Neural crest cell (in vitro differentiated cells): ENCODE measurements around the gene KIF26B. TPM values are rescaled to one million over a fixed set of nuclear protein-coding genes. Genes with fewer than 3 reads are reported as not detected.

ENCODE experiments used
- DNase-seq: peaks from one replicate; pipeline ENCODE4 v3.0.0; 2021; ENCODE audit warnings: low read depth, mixed read lengths, low spot score
- H3K27ac Mint-ChIP-seq: one replicate; pipeline ENCODE4 v1.8.0; 2021; ENCODE audit warnings: mild to moderate bottlenecking, mixed read lengths; ENCODE audit not compliant: unreplicated experiment
- H3K27me3 Mint-ChIP-seq: 2 replicates; pipeline ENCODE4 v1.8.0; 2021; ENCODE audit warnings: low read depth, mild to moderate bottlenecking, mixed read lengths
- H3K36me3 Mint-ChIP-seq: 2 replicates; pipeline ENCODE4 v1.8.0; 2021; ENCODE audit warnings: low read depth, mild to moderate bottlenecking, mixed read lengths
- H3K4me1 Mint-ChIP-seq: 2 replicates; pipeline ENCODE4 v1.8.0; 2021; ENCODE audit warnings: mixed read lengths
- H3K4me3 Mint-ChIP-seq: one replicate; pipeline ENCODE4 v1.8.0; 2021; ENCODE audit warnings: mild to moderate bottlenecking, mixed read lengths
- H3K9me3 Mint-ChIP-seq: 2 replicates; pipeline ENCODE4 v1.8.0; 2021; ENCODE audit warnings: mixed read lengths
- total RNA-seq: library from RNA; stranded (reverse); gene quantifications from 2 replicates; pipeline ENCODE4 v1.2.1, GENCODE V29; 2021
- TF ChIP-seq, protein P1 (sequence below): fragments of 200-600 bp; sonication (generic); conservative IDR thresholded peaks from 2 replicates; pipeline ENCODE4 v1.5.0; 2021; ENCODE audit warnings: antibody characterized with exemption, mild to moderate bottlenecking

KIF26B gene
- total RNA-seq, 1 donor from 2014 or later, result 6.2 TPM

DNA sequence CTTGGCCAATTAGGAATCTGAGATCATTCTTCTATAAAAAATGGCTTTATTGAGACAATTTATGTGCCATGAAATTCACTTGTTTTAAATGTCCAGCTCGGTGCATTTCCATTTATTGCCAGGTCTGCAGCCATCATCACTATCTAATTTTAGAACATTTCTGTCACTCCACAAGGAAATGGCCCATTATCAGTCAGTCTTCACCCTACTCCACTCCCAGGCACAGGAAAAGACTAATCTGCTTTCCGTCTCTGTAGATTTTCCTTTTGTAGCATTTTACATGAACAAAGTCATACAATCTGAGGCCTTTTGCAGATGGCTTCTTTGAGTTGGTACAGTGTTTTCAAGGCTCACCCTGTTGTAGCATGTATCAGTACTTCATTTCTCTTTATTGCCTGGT lies 27.2 kb downstream of the KIF26B start:
- H3K4me3 Mint-ChIP-seq, result no peak overlapping the region
- H3K27me3 Mint-ChIP-seq, result no peaks in the 10 kb centered on the region
- TF ChIP-seq, protein P1, sequence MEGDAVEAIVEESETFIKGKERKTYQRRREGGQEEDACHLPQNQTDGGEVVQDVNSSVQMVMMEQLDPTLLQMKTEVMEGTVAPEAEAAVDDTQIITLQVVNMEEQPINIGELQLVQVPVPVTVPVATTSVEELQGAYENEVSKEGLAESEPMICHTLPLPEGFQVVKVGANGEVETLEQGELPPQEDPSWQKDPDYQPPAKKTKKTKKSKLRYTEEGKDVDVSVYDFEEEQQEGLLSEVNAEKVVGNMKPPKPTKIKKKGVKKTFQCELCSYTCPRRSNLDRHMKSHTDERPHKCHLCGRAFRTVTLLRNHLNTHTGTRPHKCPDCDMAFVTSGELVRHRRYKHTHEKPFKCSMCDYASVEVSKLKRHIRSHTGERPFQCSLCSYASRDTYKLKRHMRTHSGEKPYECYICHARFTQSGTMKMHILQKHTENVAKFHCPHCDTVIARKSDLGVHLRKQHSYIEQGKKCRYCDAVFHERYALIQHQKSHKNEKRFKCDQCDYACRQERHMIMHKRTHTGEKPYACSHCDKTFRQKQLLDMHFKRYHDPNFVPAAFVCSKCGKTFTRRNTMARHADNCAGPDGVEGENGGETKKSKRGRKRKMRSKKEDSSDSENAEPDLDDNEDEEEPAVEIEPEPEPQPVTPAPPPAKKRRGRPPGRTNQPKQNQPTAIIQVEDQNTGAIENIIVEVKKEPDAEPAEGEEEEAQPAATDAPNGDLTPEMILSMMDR, result no peak
- H3K4me1 Mint-ChIP-seq, result peaks cover 42% of the 10 kb centered on the region
- no peaks in the 10 kb centered on the region for H3K9me3 Mint-ChIP-seq
- H3K36me3 Mint-ChIP-seq, result no peaks in the 10 kb centered on the region
- DNase-seq, result no peak
- H3K27ac Mint-ChIP-seq, result no peak overlapping the region

DNA sequence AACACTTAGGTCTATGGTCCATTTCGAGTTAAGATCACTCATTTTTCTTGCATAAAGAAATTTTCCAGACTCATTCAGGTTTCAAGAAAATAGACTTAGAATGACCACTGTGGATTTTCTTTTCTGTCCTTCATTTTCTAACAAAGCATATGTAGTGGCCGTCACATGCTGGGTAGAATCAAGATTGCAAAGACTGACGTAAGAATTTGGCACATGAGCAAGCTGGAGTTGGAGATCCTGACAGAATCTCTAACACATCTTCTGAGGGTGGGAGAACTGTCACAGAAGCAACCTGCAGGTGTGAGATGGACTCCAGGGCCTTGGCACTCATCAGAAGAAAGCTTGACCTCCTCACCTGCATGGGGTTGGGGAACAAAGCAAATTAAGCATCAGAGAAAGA lies 28.6 kb downstream of the KIF26B start:
- H3K4me1 Mint-ChIP-seq, result peaks cover 32% of the 10 kb centered on the region
- no peaks in the 10 kb centered on the region for H3K36me3 Mint-ChIP-seq
- no peak overlapping the region for H3K27ac Mint-ChIP-seq
- no peak overlapping the region for H3K4me3 Mint-ChIP-seq
- no peaks in the 10 kb centered on the region for H3K9me3 Mint-ChIP-seq
- TF ChIP-seq, protein P1, result no peak
- no peak for DNase-seq
- no peaks in the 10 kb centered on the region for H3K27me3 Mint-ChIP-seq

DNA sequence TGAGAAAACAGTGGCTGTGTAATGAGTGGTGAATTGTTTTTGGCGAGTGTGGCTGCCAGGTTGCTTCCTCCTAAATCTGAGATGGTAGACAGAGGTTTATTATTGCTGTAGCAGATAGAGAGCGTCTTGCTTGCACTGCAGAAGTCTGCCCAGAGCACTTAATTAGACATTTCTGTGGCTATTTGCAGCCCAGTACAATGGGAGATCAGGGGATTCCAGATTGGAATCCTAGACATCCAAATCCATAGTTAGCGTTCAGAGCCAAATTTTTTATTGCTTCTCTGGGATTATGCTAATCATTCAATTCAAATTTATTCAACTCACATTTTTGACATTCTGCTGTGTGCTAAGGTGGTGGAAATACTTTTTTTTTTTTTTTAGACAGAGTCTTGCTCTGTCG lies 30.0 kb downstream of the KIF26B start:
- no peak overlapping the region for H3K27ac Mint-ChIP-seq
- H3K9me3 Mint-ChIP-seq, result no peaks in the 10 kb centered on the region
- H3K36me3 Mint-ChIP-seq, result no peaks in the 10 kb centered on the region
- H3K27me3 Mint-ChIP-seq, result no peaks in the 10 kb centered on the region
- no peak overlapping the region for H3K4me3 Mint-ChIP-seq
- TF ChIP-seq, protein P1, result no peak
- H3K4me1 Mint-ChIP-seq, result peaks cover 29% of the 10 kb centered on the region
- DNase-seq, result no peak

DNA sequence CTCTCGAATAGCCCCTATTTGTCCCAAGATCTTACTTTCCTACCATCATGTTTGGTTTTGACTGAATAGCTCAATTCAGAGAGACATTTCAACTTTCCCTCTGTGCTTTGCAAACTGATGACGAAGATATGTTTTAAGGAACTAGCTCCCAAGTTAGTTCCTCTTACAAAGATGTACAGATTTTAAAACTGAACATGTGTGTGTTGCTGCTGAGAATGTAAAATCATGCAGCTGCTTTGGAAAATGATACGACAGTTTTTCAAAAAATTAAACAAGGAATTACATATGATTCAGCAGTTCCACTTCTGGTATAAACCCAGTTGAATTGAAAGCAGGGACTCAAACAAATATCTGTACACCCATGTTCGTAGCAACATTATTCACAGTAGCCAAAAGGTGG lies 33.6 kb downstream of the KIF26B start:
- TF ChIP-seq, protein P1, result no peak
- Mint-ChIP-seq H3K36me3 (no peaks in the 10 kb centered on the region), H3K27me3 (no peaks in the 10 kb centered on the region), H3K4me3 (no peak overlapping the region), H3K4me1 (peaks cover 5% of the 10 kb centered on the region), H3K27ac (no peak overlapping the region), H3K9me3 (no peaks in the 10 kb centered on the region)
- no peak for DNase-seq

DNA sequence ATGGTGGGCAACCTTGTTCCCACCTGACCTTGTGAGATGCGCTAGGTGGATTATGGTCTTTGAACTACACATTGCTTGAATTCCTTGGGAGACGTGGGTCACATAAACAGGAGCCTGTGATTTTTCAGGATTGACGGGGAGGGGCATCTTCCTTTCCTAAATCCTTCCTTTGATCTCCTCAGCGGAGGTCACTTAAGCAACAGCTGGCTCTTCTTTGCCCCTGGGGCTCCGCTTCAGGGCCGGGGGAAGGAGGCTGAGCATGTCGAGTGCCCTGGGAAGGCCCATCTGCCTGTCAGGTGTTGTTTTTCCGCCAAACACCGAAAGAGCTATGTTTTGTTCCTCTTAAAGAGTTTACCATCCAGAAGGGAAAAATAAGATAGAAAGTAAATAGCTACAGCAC lies 40.6 kb downstream of the KIF26B start:
- H3K36me3 Mint-ChIP-seq, result no peaks in the 10 kb centered on the region
- TF ChIP-seq, protein P1, result no peak
- DNase-seq, result no peak
- no peaks in the 10 kb centered on the region for H3K27me3 Mint-ChIP-seq
- no peak overlapping the region for H3K27ac Mint-ChIP-seq
- H3K9me3 Mint-ChIP-seq, result no peaks in the 10 kb centered on the region
- no peak overlapping the region for H3K4me3 Mint-ChIP-seq
- peaks cover 48% of the 10 kb centered on the region for H3K4me1 Mint-ChIP-seq

DNA sequence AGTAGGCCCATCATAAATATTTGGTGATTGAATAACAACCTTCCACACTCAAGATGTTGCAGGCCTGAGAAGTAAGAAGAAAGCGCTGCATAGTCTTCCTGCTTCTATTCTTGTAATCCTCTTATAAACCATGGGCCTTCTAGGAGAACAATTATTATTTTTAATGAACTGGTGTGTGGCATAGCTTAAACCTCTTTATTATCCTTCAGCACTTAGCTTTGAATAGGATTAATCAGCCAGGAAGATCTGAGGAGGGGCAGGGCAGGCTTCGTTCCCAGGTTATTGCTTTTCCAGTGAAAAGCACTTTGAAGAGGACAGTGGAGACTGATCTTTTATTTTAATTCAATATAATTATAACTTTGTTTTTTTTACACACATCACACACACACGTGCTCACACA lies 42.3 kb downstream of the KIF26B start:
- H3K4me1 Mint-ChIP-seq, result peaks cover 66% of the 10 kb centered on the region

More for the DNA sequence above, 42.3 kb downstream of the KIF26B start:
- DNase-seq, result no peak
- H3K9me3 Mint-ChIP-seq, result no peaks in the 10 kb centered on the region
- H3K27me3 Mint-ChIP-seq, result no peaks in the 10 kb centered on the region
- TF ChIP-seq, protein P1, result no peak
- no peaks in the 10 kb centered on the region for H3K36me3 Mint-ChIP-seq
- H3K4me3 Mint-ChIP-seq, result no peak overlapping the region
- H3K27ac Mint-ChIP-seq, result no peak overlapping the region
